Subcutaneous adipose tissue (tissue), 4 donors: ENCODE results near the gene GSS. TPM values are rescaled to one million over a fixed set of nuclear protein-coding genes. Genes with fewer than 3 reads are reported as not detected.

Experiments used
- CTCF ChIP-seq: fragments of 450-650 bp; IDR thresholded peaks from one replicate; pipeline ENCODE4 v1.5.1; 2016; ENCODE audit warnings: low read depth, mild to moderate bottlenecking, control low read depth, antibody characterized with exemption, moderate library complexity
- total RNA-seq, 4 donors: library from RNA; depleted of rRNA; stranded (reverse); fragments of >200 nt; gene quantifications; one replicate each; pipeline ENCODE4 v1.1.0, GENCODE V29; 2016

The GSS gene
- total RNA-seq, 4 donors from 2014 or later: 25.4 to 42.4 (median 30.0) TPM

- TF ChIP-seq CTCF: no peak
Measured at GRCh38 chr20:34980543-34981233, 25.1 kb upstream of the GSS start.

- TF ChIP-seq CTCF: no peak
Measured at GRCh38 chr20:34979366-34980153, 24.0 kb upstream of the GSS start.

GRCh38 chr20:34978092-34978744 lies 22.6 kb upstream of the GSS start:
- no peak for TF ChIP-seq CTCF

GRCh38 chr20:34977365-34978091 lies 21.9 kb upstream of the GSS start:
- no peak for TF ChIP-seq CTCF

- TF ChIP-seq CTCF: no peak
Measured at GRCh38 chr20:34976286-34976685, 20.7 kb upstream of the GSS start.

GRCh38 chr20:34974246-34974645 lies 18.6 kb upstream of the GSS start:
- no peak for TF ChIP-seq CTCF
